Posterior cingulate gyrus (tissue), 11 donors: ENCODE results near the gene IDH3A.
"Not testable (repeated sequence)": the region's sequence is repeated elsewhere in the genome, so short reads cannot be mapped to it uniquely, and the experiment has no call there.

Experiments
- DNase-seq, 10 donors: peaks; one replicate each; pipeline versions ENCODE4 v3.0.0 to v3.0.0-alpha.2; 2020 to 2021; ENCODE audit warnings: mixed read lengths in 3 of 10
- intact Hi-C: fragments of 100-400 bp; cut with DNase I; formaldehyde crosslinking; loops from one replicate; pipeline ENCODE4 v1.15.1; 2023

Gene IDH3A

GRCh38 chr15:78127882-78128281 lies 21.3 kb upstream of the IDH3A start:
- DNase-seq = no peak
- intact Hi-C loops = no loop called here

GRCh38 chr15:78129077-78129750 lies 19.9 kb upstream of the IDH3A start:
- intact Hi-C loops = no loop called here
- peak in 1 of 10 donors; percentile 81 for DNase-seq

GRCh38 chr15:78129751-78130287 lies 19.3 kb upstream of the IDH3A start:
- DNase-seq = no peak

GRCh38 chr15:78130466-78131294 lies 18.5 kb upstream of the IDH3A start:
- peak in 2 of 10 donors; percentile 64 to 81 for DNase-seq
- intact Hi-C loops = loop anchor here (5.0 kb wide), 2 partner anchors 47 to 112 kb away; no protein-coding TSS in a partner anchor

More at GRCh38 chr15:78129751-78130287, 19.3 kb upstream of the IDH3A start:
- intact Hi-C loops = loop anchor here (5.0 kb wide), 2 partner anchors 47 to 112 kb away; no protein-coding TSS in a partner anchor

GRCh38 chr15:78131295-78132061 lies 17.7 kb upstream of the IDH3A start, which contains the start of gene CIB2:
TSS of gene CIB2 (minus strand) at chr15:78131445. CDS start at chr15:78131215, 230 bp downstream.
- peak; percentile 27 to 94 (median 53) for DNase-seq
- intact Hi-C loops = loop anchor here (5.0 kb wide), 2 partner anchors 46 to 111 kb away; no protein-coding TSS in a partner anchor

- intact Hi-C loops = loop anchor here (5.0 kb wide), 2 partner anchors 44 to 108 kb away; no protein-coding TSS in a partner anchor
- no peak for DNase-seq
Measured at GRCh38 chr15:78133801-78134200, 15.4 kb upstream of the IDH3A start.

- no peak for DNase-seq
- intact Hi-C loops = no loop called here
Measured at GRCh38 chr15:78139578-78139977, 9.6 kb upstream of the IDH3A start.

- DNase-seq = no peak
- intact Hi-C loops = no loop called here
Measured at GRCh38 chr15:78140292-78140691, 8.9 kb upstream of the IDH3A start.

- DNase-seq = no peak
- intact Hi-C loops = no loop called here
Measured at GRCh38 chr15:78142332-78142731, 6.8 kb upstream of the IDH3A start.

- DNase-seq = no peak
- intact Hi-C loops = no loop called here
Measured at GRCh38 chr15:78146425-78147154, 2.6 kb upstream of the IDH3A start.

- intact Hi-C loops = no loop called here
- DNase-seq = no peak
Measured at GRCh38 chr15:78147566-78147965, 1.6 kb upstream of the IDH3A start.

GRCh38 chr15:78148392-78149067 lies 632 bp upstream of the IDH3A start:
- no peak for DNase-seq
- intact Hi-C loops = no loop called here

- intact Hi-C loops = no loop called here
- DNase-seq = peak in 1 of 10 donors; percentile 11
Measured at GRCh38 chr15:78149805-78150751, 916 bp downstream of the IDH3A start.

- DNase-seq, intact Hi-C loops: not testable (repeated sequence)
Measured at GRCh38 chr15:78151075-78151474, 1.9 kb downstream of the IDH3A start.

- no peak for DNase-seq
- intact Hi-C loops = no loop called here
Measured at GRCh38 chr15:78154955-78155354, 5.8 kb downstream of the IDH3A start.

GRCh38 chr15:78155355-78155939 lies 6.3 kb downstream of the IDH3A start:
- intact Hi-C loops = no loop called here
- DNase-seq = no peak

GRCh38 chr15:78156653-78157052 lies 7.5 kb downstream of the IDH3A start:
- intact Hi-C loops = no loop called here
- DNase-seq = no peak

- intact Hi-C loops = no loop called here
- DNase-seq = no peak
Measured at GRCh38 chr15:78157203-78157602, 8.0 kb downstream of the IDH3A start.
